ENCODE measurements around the gene FOXC2.

DNA sequence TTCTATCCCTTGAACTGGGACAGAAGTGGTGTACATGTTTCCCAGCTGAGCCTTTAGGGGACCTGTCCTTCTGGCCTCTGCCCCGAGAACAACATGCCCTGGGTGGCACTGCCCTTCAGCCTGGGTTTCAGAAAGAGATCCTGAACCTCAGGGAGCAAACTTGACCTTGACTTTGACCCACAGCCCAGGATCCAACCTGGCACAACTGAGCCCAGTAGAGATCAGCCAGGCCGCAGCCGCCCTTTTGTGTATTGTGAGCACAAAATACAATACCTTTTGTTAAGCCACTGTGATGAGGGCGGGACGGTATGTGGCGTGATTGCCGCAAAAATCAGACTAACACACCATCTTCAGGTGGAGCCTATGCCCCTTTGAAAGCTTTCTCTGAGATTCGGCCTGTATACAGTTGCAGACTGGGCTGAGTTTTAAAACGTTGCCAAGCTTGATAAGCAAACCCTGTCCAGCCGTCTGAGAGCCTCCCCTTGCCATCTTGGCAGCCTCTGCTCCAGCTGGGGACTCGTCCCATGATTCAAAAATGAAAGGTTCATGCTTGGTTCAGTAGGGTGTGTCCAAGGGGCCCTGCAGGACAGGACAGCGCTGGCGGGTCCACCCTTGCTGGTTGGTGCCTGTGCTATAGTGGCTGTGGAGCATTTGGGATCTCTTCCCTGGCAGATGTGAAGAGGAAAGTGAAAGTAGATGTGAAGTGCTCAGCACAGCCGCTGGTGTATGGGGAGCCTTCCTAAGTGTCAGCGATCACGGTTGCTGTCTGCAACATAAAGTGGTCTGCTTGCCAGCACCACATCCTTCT is 52.0 kb downstream of the FOXC2 start:
- TF ChIP-seq EZH2phosphoT487 (IDR thresholded peaks at IDR 0.05; ENCODE audit: insufficient read depth, low read depth): no peak
- TF ChIP-seq EZH2 (IDR thresholded peaks at IDR 0.05; ENCODE audit: insufficient read depth, poor library complexity, severe bottlenecking): no peak

All from GM23248 (cell line).